GM12891 (cell line): Measurements from ENCODE around the gene NAALAD2.
"Not testable (repeated sequence)": the region's sequence is repeated elsewhere in the genome, so short reads cannot be mapped to it uniquely, and the experiment has no call there.

Experiments used
- POLR2A ChIP-seq: IDR thresholded peaks from 2 replicates; pipeline ENCODE4 v1.6.1; 2011; ENCODE audit warnings: low read depth, low read length, control low read depth
- POLR2AphosphoS5 ChIP-seq: IDR thresholded peaks from 2 replicates; pipeline ENCODE4 v1.6.1; 2011; ENCODE audit warnings: low read depth, low read length, control low read depth

DNA sequence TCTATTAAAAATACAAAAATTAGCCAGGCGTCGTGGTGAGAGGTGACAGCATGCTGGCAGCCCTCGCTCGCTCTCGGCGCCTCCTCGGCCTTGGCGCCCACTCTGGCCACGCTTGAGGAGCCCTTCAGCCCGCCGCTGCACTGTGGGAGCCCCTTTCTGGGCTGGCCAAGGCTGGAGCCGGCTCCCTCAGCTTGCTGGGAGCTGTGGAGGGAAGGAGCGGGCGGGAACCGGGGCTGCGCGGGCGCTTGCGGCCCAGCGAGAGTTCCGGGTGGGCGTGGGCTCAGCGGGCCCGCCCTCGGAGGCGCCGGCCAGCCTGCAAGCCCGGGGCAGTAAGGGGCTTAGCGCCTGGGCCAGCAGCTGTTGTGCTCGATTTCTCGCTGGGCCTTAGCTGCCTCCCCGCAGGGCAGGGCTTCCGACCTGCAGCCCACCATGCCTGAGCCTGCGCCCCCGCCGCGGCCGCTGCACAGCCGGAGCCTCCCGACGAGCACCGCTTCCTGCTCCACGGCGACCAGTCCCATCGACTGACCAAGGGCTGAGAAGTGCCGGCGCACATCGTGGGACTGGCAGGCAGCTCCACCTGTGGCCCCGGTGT is 32.6 kb downstream of the NAALAD2 start:
- TF ChIP-seq POLR2AphosphoS5, POLR2A: not testable (repeated sequence)
